Neural cell (in vitro differentiated cells): ENCODE results near the gene PRRG3. TPM values are rescaled to one million over a fixed set of nuclear protein-coding genes. Genes with fewer than 3 reads are reported as not detected.

Experiments
- H2AFZ ChIP-seq: fragments of 200-600, 300-800 bp; sonication (generic), shearing (Covaris generic); 2 replicates; pipeline ENCODE4 v1.6.0; 2014; ENCODE audit warnings: low read depth, mild to moderate bottlenecking, antibody characterized with exemption, low read length, moderate library complexity
- H3F3A ChIP-seq: fragments of 200-600 bp; shearing (Covaris generic); 2 replicates; pipeline ENCODE4 v1.6.1; 2016; ENCODE audit warnings: mild to moderate bottlenecking, moderate library complexity, mixed read lengths, antibody characterized with exemption, low read length; ENCODE audit not compliant: insufficient read depth, poor library complexity, severe bottlenecking
- H3K27ac ChIP-seq: fragments of 200-600, 300-800 bp; sonication (generic), shearing (Covaris generic); 2 replicates; pipeline ENCODE4 v1.5.1; 2014; ENCODE audit warnings: mild to moderate bottlenecking, low read length, moderate library complexity
- H3K27me3 ChIP-seq: fragments of 300-800, 200-600 bp; sonication (generic), shearing (Covaris generic); 2 replicates; pipeline ENCODE4 v1.6.0; 2014; ENCODE audit warnings: mild to moderate bottlenecking, low read depth, low read length, moderate library complexity; ENCODE audit not compliant: insufficient read depth
- H3K36me3 ChIP-seq: fragments of 300-800, 200-600 bp; sonication (generic), shearing (Covaris generic); 2 replicates; pipeline ENCODE4 v1.5.1; 2014; ENCODE audit warnings: mild to moderate bottlenecking, antibody characterized with exemption, low read length, moderate library complexity; ENCODE audit not compliant: insufficient read depth
- H3K4me2 ChIP-seq: fragments of 300-800, 200-600 bp; sonication (generic), shearing (Covaris generic); 2 replicates; pipeline ENCODE4 v1.6.0; 2014; ENCODE audit warnings: mild to moderate bottlenecking, low read length
- H3K4me3 ChIP-seq: fragments of 300-800, 200-600 bp; sonication (generic), shearing (Covaris generic); 2 replicates; pipeline ENCODE4 v1.5.1; 2014; ENCODE audit warnings: mild to moderate bottlenecking, low read length, moderate library complexity
- H3K79me2 ChIP-seq: fragments of 200-600 bp; shearing (Covaris generic); replicated peaks from 2 replicates; pipeline ENCODE4 v1.6.0; 2014; ENCODE audit warnings: mild to moderate bottlenecking, low read length, moderate library complexity; ENCODE audit not compliant: insufficient read depth
- H3K9ac ChIP-seq: fragments of 300-800, 200-600 bp; sonication (generic), shearing (Covaris generic); 2 replicates; pipeline ENCODE4 v1.6.1; 2016; ENCODE audit warnings: mild to moderate bottlenecking, low read length, mixed read lengths
- H3K9me2 ChIP-seq: fragments of 200-600 bp; shearing (Covaris generic); 2 replicates; pipeline ENCODE4 v1.6.1; 2016; ENCODE audit warnings: mild to moderate bottlenecking, low read length, mixed read lengths; ENCODE audit not compliant: insufficient read depth
- H3K9me3 ChIP-seq: fragments of 200-600, 300-800 bp; sonication (generic), shearing (Covaris generic); 2 replicates; pipeline ENCODE4 v1.6.1; 2016; ENCODE audit warnings: mild to moderate bottlenecking, mixed run types, low read length, moderate library complexity, mixed read lengths
- H4K20me1 ChIP-seq: fragments of 200-600 bp; shearing (Covaris generic); 2 replicates; pipeline ENCODE4 v1.6.1; 2016; ENCODE audit warnings: mild to moderate bottlenecking, mixed run types; ENCODE audit not compliant: insufficient read depth
- CTCF ChIP-seq: fragments of 450-650 bp; IDR thresholded peaks from 2 replicates; pipeline ENCODE4 v1.5.1; 2014; ENCODE audit warnings: antibody characterized with exemption, mild to moderate bottlenecking, moderate library complexity; ENCODE audit not compliant: poor library complexity, severe bottlenecking
- EP300 ChIP-seq: fragments of 450-650 bp; conservative IDR thresholded peaks from 2 replicates; pipeline ENCODE4 v1.6.1; 2014; ENCODE audit warnings: antibody characterized with exemption, mild to moderate bottlenecking, moderate library complexity; ENCODE audit not compliant: poor library complexity, severe bottlenecking
- EZH2 ChIP-seq: fragments of 200-600, 300-800 bp; shearing (Covaris generic), sonication (generic); IDR thresholded peaks from 2 replicates; pipeline ENCODE4 v1.6.1; 2014; ENCODE audit warnings: antibody characterized with exemption, low read length, borderline replicate concordance, mild to moderate bottlenecking; ENCODE audit not compliant: insufficient read depth, poor library complexity, severe bottlenecking
- MXI1 ChIP-seq: fragments of 450-650 bp; conservative IDR thresholded peaks from 2 replicates; pipeline ENCODE4 v1.6.1; 2014; ENCODE audit warnings: antibody characterized with exemption, mild to moderate bottlenecking; ENCODE audit not compliant: poor library complexity, severe bottlenecking
- POLR2AphosphoS5 ChIP-seq: IDR thresholded peaks from 2 replicates; pipeline ENCODE4 v1.6.1; 2012
- RAD21 ChIP-seq: fragments of 450-650 bp; conservative IDR thresholded peaks from 2 replicates; pipeline ENCODE4 v1.6.1; 2014; ENCODE audit warnings: antibody characterized with exemption, mild to moderate bottlenecking, moderate library complexity
- REST ChIP-seq: IDR thresholded peaks from 2 replicates; pipeline ENCODE4 v1.6.1; 2012; ENCODE audit warnings: borderline replicate concordance
- SMC3 ChIP-seq: fragments of 450-650 bp; conservative IDR thresholded peaks from 2 replicates; pipeline ENCODE4 v1.6.1; 2014; ENCODE audit warnings: antibody characterized with exemption, mild to moderate bottlenecking, moderate library complexity; ENCODE audit not compliant: poor library complexity
- TAF1 ChIP-seq: IDR thresholded peaks from 2 replicates; pipeline ENCODE4 v1.6.1; 2012; ENCODE audit warnings: low read depth
- polyA plus RNA-seq: library from polyadenylated mRNA; depleted of rRNA; stranded (reverse); fragments of >200 nt; gene quantifications from 2 replicates; pipeline ENCODE4 v1.2.3, GENCODE V29; 2014

Gene PRRG3
- polyA plus RNA-seq, 1 donor from 2014 or later = not detected

GRCh38 chrX:151701071-151701470 lies 5.8 kb downstream of the PRRG3 start:
- H3F3A ChIP-seq = no peaks in the 10 kb centered on the region
- H3K79me2 ChIP-seq = no peaks in the 10 kb centered on the region
- no peaks in the 10 kb centered on the region for H3K9me2 ChIP-seq
- TF ChIP-seq CTCF (no peak), SMC3 (no peak), TAF1 (no peak), EZH2 (no peak), MXI1 (no peak), REST (no peak), RAD21 (no peak), EP300 (no peak), POLR2AphosphoS5 (no peak)
- no peak overlapping the region for H3K27ac ChIP-seq
- H3K9ac ChIP-seq = no peak overlapping the region
- H3K36me3 ChIP-seq = no peaks in the 10 kb centered on the region
- H4K20me1 ChIP-seq = no peaks in the 10 kb centered on the region
- H2AFZ ChIP-seq = no peak overlapping the region
- H3K4me2 ChIP-seq = no peak overlapping the region
- H3K4me3 ChIP-seq = no peak overlapping the region
- H3K27me3 ChIP-seq = no peaks in the 10 kb centered on the region
- no peaks in the 10 kb centered on the region for H3K9me3 ChIP-seq

- no peak overlapping the region for H3K4me3 ChIP-seq
- no peak overlapping the region for H3K4me2 ChIP-seq
- H3K27ac ChIP-seq = no peak overlapping the region
- no peaks in the 10 kb centered on the region for H3K79me2 ChIP-seq
- H4K20me1 ChIP-seq = no peaks in the 10 kb centered on the region
- H3K9ac ChIP-seq = no peak overlapping the region
- TF ChIP-seq REST (no peak), CTCF (no peak), EP300 (no peak), SMC3 (no peak), TAF1 (no peak), RAD21 (no peak), MXI1 (no peak), POLR2AphosphoS5 (no peak), EZH2 (no peak)
- no peaks in the 10 kb centered on the region for H3F3A ChIP-seq
- H3K9me3 ChIP-seq = no peaks in the 10 kb centered on the region
- H3K27me3 ChIP-seq = no peaks in the 10 kb centered on the region
- no peak overlapping the region for H2AFZ ChIP-seq
- no peaks in the 10 kb centered on the region for H3K9me2 ChIP-seq
- H3K36me3 ChIP-seq = no peaks in the 10 kb centered on the region
Measured at GRCh38 chrX:151701531-151701930, 6.3 kb downstream of the PRRG3 start.
